A673 (cell line): Measurements from ENCODE around the gene CFAP61.

Experiments
- EZH2 ChIP-seq: fragments of 200-600 bp; sonication (generic); IDR thresholded peaks from 2 replicates; pipeline ENCODE4 v1.6.1; 2017; ENCODE audit warnings: borderline replicate concordance, low read depth, mild to moderate bottlenecking, mixed read lengths, antibody characterized with exemption, low read length; ENCODE audit not compliant: poor library complexity, severe bottlenecking
- TF ChIP-seq, protein P1 (sequence below): fragments of 300-800, 200-600 bp; sonication (generic); conservative IDR thresholded peaks from 2 replicates; pipeline ENCODE4 v1.5.1; 2017; ENCODE audit warnings: low read depth, mild to moderate bottlenecking, antibody characterized with exemption, low read length, moderate library complexity, mixed read lengths

DNA sequence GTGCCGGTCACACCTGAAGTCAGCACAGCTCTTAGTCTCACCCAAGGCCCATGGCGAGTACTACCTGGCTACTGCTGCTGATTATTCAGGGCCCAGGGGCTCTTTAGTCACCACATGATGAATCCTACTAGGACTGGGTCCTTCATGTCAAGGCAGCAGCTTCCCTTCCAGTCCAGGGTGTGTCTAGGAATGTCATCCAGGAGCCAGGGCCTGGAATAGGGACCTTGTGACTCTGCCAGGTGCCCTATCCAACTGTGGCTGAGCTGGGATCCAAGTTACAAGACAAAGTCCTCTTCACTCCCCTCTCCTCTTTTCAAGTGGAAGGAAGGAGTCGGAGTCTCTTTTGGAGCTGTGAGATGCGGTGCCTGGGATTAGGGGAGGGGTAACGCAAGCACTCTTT is 85.5 kb downstream of the CFAP61 start:
- TF ChIP-seq, protein P1, sequence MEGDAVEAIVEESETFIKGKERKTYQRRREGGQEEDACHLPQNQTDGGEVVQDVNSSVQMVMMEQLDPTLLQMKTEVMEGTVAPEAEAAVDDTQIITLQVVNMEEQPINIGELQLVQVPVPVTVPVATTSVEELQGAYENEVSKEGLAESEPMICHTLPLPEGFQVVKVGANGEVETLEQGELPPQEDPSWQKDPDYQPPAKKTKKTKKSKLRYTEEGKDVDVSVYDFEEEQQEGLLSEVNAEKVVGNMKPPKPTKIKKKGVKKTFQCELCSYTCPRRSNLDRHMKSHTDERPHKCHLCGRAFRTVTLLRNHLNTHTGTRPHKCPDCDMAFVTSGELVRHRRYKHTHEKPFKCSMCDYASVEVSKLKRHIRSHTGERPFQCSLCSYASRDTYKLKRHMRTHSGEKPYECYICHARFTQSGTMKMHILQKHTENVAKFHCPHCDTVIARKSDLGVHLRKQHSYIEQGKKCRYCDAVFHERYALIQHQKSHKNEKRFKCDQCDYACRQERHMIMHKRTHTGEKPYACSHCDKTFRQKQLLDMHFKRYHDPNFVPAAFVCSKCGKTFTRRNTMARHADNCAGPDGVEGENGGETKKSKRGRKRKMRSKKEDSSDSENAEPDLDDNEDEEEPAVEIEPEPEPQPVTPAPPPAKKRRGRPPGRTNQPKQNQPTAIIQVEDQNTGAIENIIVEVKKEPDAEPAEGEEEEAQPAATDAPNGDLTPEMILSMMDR = no peak
- no peak for TF ChIP-seq EZH2
